Measurements from ENCODE around the gene INSIG2.

DNA sequence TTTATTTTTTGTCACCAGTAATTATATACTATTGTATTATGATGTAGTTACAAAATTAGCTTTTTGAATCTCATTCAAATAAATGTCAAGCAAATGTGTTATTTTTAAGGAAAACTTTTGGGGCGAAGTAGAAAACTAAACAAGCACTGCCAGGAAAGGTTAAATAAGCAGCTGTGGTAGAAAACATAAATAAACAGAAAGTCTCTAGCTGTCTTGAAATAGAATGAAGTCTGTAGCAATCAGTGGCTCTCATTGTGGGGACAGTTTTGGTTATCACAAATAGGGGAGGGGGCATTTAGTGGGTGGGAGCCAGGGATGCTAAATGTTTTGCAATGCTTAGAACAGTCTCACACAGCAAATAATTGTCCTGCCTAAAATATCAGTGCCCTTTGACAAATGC lies 3.4 kb downstream of the INSIG2 start:
- TF ChIP-seq, protein P1, sequence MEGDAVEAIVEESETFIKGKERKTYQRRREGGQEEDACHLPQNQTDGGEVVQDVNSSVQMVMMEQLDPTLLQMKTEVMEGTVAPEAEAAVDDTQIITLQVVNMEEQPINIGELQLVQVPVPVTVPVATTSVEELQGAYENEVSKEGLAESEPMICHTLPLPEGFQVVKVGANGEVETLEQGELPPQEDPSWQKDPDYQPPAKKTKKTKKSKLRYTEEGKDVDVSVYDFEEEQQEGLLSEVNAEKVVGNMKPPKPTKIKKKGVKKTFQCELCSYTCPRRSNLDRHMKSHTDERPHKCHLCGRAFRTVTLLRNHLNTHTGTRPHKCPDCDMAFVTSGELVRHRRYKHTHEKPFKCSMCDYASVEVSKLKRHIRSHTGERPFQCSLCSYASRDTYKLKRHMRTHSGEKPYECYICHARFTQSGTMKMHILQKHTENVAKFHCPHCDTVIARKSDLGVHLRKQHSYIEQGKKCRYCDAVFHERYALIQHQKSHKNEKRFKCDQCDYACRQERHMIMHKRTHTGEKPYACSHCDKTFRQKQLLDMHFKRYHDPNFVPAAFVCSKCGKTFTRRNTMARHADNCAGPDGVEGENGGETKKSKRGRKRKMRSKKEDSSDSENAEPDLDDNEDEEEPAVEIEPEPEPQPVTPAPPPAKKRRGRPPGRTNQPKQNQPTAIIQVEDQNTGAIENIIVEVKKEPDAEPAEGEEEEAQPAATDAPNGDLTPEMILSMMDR (conservative IDR thresholded peaks at IDR 0.05 in 1 of 2, IDR thresholded peaks at IDR 0.05 in 1 of 2; ENCODE audit: extremely low read depth in 1 of 2, insufficient read depth in 1 of 2, low read depth in 1 of 2, low read length in 2 of 2): no peak
- no peak for TF ChIP-seq EZH2 (IDR thresholded peaks at IDR 0.05; ENCODE audit: borderline replicate concordance, low read length)
